GM19239 (cell line): Measurements from ENCODE around the gene MRPL36.

ENCODE experiments used
- DNase-seq: peaks from one replicate; pipeline ENCODE4 v3.0.0; 2011; ENCODE audit warnings: low spot score; ENCODE audit not compliant: insufficient read length
- FAIRE-seq: peaks from 2 replicates; lab custom pipeline; 2011; peaks lifted over from hg19 to GRCh38; lab: Jason Lieb, UNC

Gene MRPL36

DNA sequence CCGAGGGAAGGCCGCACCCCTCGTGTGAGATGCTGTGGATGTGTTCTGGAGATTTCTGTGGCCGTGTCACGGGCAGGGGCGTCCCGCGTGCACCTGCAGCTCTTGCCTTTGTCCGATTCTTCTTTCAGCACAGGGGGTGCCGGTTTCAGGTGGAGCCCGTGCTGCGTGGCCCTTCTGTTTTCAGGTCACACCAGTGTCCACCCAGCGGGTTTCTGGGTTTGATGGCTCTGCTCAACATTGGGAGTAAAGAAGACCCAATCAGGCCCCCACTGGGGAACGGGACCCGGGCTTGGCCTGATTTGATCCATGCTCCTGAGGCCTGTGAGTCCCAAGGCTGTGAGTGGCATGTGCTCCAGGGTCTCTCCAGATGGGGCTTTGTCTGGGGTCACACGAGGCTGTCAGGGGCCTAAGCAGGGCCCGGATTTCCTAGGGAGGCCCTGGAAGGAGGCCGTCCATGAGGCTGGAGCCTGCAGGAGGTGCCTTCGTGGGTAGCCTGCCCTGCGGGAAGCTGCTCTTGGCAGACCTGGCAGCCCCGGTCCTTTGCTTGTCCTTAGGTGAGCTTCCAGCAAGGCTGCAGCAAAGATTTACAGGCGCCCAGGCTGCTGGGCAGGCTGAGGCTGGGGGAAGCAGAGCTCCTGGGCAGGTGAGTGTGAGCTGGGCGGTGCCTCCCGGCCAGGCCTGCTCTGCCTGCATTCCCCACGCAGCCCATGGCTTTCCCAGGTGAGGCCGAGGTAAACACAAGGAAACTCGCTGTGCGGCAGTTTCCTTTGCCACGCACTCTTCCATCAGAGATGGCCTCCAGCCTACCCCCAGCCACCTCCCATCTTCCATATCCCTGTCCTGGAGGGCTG is 12.8 kb downstream of the MRPL36 start:
- FAIRE-seq (no peak), DNase-seq (no peak)

DNA sequence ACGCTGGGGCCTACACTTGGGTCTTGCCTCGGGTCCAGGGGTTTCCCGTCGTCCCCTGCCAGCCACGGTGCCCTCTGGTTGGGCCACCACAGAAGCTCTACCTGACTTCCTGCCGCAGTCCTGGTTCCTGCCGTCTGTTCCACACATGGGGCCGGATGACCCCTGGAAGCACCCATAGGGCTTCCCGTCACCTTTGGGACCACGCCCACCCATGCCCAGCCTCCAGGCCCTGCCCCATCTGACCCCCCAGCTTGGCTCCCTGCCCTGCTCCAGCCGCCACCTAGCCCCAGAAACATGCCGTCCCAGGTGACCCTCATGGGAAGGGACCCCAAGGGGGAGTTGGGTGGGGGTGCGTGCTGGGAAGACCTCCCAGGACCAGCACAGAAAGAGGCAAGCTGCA is 13.7 kb downstream of the MRPL36 start:
- DNase-seq (no peak), FAIRE-seq (no peak)

GRCh38 chr5:1785062-1785461 is 14.6 kb downstream of the MRPL36 start:
- FAIRE-seq (no peak), DNase-seq (no peak)

- no peak for FAIRE-seq
Observed at GRCh38 chr5:1784197-1785050, 15.2 kb downstream of the MRPL36 start.

GRCh38 chr5:1783216-1783554 is 16.5 kb downstream of the MRPL36 start:
- DNase-seq (no peak), FAIRE-seq (peak; percentile 90)

More at GRCh38 chr5:1784197-1785050, 15.2 kb downstream of the MRPL36 start:
- DNase-seq, result no peak

DNA sequence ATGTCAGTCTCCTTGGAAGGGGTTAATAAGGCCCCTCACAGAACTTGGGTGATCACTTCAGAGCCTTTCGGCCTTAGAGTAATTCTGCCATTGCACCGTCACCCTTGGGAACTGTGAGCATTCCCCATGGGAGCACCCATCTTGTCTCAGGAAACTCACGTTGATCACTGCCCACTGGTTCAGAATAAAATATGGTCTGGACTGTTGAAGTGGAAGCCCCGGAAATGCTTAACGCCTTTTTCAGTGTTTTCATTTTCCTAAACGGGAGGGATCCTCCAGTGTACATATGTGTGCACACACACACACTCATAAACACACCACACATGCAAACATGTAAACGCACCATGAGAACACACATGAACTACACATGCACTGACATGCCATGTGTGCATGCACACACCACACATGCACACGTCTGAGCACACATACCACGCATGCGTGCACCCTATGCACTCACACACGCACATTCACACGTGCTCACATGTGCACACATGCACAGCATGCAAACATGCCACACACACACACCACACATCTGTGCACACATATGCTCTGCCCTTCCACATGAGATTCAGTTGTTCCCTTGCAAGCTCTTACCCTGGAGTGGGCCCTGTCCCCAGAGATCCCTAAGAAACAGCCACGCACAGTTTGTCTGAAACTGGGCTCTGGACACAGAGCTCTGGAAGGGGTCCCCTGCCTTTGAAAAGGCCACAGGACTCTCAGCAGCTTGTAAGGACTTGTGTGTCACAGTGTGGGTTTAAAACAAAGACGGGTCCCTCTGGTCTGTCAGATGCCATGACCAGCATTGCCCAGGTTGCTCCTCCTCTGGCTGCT is 17.0 kb downstream of the MRPL36 start:
- FAIRE-seq (peak; percentile 58), DNase-seq (no peak)

- DNase-seq, result no peak
- peak; percentile 49 for FAIRE-seq
Observed at GRCh38 chr5:1781726-1782384, 17.8 kb downstream of the MRPL36 start.

- DNase-seq, result no peak
Observed at GRCh38 chr5:1781107-1781506, 18.5 kb downstream of the MRPL36 start.

DNA sequence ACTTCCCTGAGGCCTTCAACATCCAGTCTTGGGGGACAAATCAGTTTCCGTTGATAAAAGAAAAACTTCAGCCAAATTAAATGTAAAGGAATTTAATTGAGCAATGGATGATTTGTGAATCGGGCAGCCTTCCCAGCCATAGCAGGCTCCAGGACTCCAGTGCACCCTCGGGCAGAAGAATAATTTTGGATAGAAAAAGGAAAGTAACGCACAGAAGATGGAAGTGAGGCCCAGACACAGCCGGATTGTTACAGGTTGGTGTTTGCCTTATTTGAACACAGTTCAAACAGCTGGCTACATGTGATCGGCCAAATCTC is 19.1 kb downstream of the MRPL36 start:
- DNase-seq (no peak), FAIRE-seq (no peak)

More at GRCh38 chr5:1781107-1781506, 18.5 kb downstream of the MRPL36 start:
- no peak for FAIRE-seq

- FAIRE-seq (no peak), DNase-seq (no peak)
Observed at GRCh38 chr5:1779782-1780613, 19.6 kb downstream of the MRPL36 start.

DNA sequence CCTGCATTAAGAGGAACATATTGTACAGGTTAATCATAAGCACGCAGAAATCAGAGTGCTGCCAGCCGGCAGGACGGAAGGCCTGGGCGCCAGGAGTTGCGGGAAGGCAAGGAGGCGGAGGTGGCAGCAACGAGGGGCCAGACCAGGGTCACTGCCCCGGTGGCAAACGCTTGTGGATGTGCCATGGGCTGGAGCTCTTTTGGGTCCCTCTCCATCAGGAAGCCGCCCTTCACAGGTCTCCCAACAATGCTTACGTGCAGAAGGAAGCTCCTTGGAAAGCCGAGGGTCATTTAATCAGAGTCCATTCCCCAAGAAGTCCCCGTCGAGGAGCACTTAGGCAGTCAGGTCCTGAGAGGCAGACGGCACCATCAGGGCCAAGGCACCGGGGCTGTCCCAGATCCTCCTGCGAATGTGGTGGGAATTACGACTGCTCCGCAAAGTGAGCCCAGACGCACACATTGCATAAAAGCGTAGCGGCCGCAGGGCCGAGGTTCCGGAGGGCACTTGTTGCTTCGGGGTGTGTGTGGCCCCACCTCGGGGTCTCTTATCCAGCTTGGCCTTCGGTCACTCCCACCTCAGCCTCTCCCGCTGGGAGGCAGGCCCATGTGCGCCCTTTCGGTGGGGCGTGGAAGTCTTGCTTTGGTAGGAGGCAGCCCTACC is 20.5 kb downstream of the MRPL36 start:
- no peak for FAIRE-seq
- no peak for DNase-seq

- DNase-seq (no peak), FAIRE-seq (no peak)
Observed at GRCh38 chr5:1778138-1779020, 21.3 kb downstream of the MRPL36 start.

GRCh38 chr5:1777281-1778137 is 22.1 kb downstream of the MRPL36 start:
- DNase-seq (no peak), FAIRE-seq (no peak)

DNA sequence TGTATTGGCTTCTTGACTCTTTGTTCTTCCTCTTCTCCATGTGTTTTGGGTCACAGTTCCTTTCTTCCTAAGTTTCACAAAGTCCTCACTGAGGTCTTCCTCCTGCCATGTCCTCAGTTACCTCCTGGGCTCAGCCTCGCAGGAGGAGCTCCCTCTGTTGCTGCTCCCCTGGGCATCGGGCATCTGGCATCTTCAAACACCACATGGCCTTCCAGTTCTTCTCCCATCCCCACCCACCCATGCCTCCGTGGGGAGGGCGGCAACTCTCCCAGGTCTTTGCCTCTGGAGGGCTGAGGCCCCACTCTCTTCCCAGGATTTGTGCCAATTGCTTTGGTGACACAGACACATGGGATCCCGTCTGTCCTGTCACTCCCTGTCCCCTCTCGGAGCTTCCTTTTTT is 22.8 kb downstream of the MRPL36 start:
- DNase-seq (no peak), FAIRE-seq (no peak)

- FAIRE-seq (peak; percentile 45), DNase-seq (no peak)
Observed at GRCh38 chr5:1772634-1773033, 27.0 kb downstream of the MRPL36 start.

GRCh38 chr5:1771149-1772065 is 28.2 kb downstream of the MRPL36 start:
- FAIRE-seq (no peak), DNase-seq (no peak)
